K562 (cell line): ENCODE measurements around the gene PCBP4. TPM values are rescaled to one million over a fixed set of nuclear protein-coding genes. Genes with fewer than 3 reads are reported as not detected.

ENCODE experiments used
- CHD7 ChIP-seq: fragments of 200-600 bp; sonication (generic); IDR thresholded peaks from one replicate; pipeline ENCODE4 v1.6.1; 2012; ENCODE audit warnings: mild to moderate bottlenecking, low read depth, low read length, inconsistent platforms
- EHMT2 ChIP-seq: fragments of 450-650 bp; IDR thresholded peaks from 2 replicates; pipeline ENCODE4 v1.6.1; 2018; ENCODE audit warnings: antibody characterized with exemption
- HNRNPL ChIP-seq: fragments of 200-400 bp; formaldehyde crosslinking; IDR thresholded peaks from 2 replicates; pipeline ENCODE4 v1.6.1; 2017; ENCODE audit warnings: low read depth, mild to moderate bottlenecking, low read length
- NFATC3 ChIP-seq: fragments of 450-650 bp; IDR thresholded peaks from 2 replicates; pipeline ENCODE4 v1.6.1; 2017; ENCODE audit warnings: mild to moderate bottlenecking
- POLR3A ChIP-seq: IDR thresholded peaks from 2 replicates; pipeline ENCODE4 v1.6.1; 2011; ENCODE audit warnings: borderline replicate concordance, mild to moderate bottlenecking, moderate library complexity; ENCODE audit not compliant: insufficient read length, insufficient read depth; ENCODE audit errors: extremely low read depth
- POU5F1 ChIP-seq: fragments of 150-350 bp; IDR thresholded peaks from 2 replicates; pipeline ENCODE4 v1.6.1; 2014; ENCODE audit warnings: borderline replicate concordance, low read length, low read depth, mild to moderate bottlenecking; ENCODE audit not compliant: partially characterized antibody
- TAF1 ChIP-seq: IDR thresholded peaks from 2 replicates; pipeline ENCODE4 v1.6.1; 2011; ENCODE audit warnings: mild to moderate bottlenecking, low read length, moderate library complexity; ENCODE audit not compliant: insufficient read depth, control insufficient read depth, severe bottlenecking; ENCODE audit errors: extremely low read depth
- polyA plus RNA-seq, 8 experiments: library from polyadenylated mRNA; depleted of rRNA in 4 of 8; stranded (reverse) in 5 of 8; unstranded in 3 of 8; fragments of >200 nt; fragmentation: Nextera tagmentation in 2 of 8; fragmentation: Illumina TruSeq in 1 of 8; extraction: Ambion mirVana in 2 of 8; extraction: Trizol in 1 of 8; gene quantifications; 2 replicates each; pipeline versions ENCODE4 v1.2.1 to v1.2.3, GENCODE V29; 2011 to 2014; ENCODE audit warnings: inconsistent platforms in 1 of 8, missing spikeins in 1 of 8
- total RNA-seq, 7 experiments: library from RNA; depleted of rRNA in 6 of 7; stranded (reverse); fragments of >200 nt in 6 of 7; fragmentation: Illumina TruSeq in 2 of 7; extraction: Trizol in 2 of 7; gene quantifications; 2 replicates each; pipeline versions ENCODE4 v1.2.1 to v1.2.3, GENCODE V29; 2011 to 2021; ENCODE audit warnings: low replicate concordance in 1 of 7
- TF ChIP-seq, protein P1 (sequence below): fragments of 250-450 bp; sonication (Bioruptor Pico); IDR thresholded peaks from 2 replicates; pipeline ENCODE4 v1.8.0; 2022; ENCODE audit warnings: inconsistent platforms
- TF ChIP-seq, protein P2 (sequence below): fragments of 250-450 bp; sonication (Bioruptor Pico); IDR thresholded peaks from 2 replicates; pipeline ENCODE4 v1.8.0; 2022; ENCODE audit warnings: moderate library complexity, mild to moderate bottlenecking, inconsistent platforms

The PCBP4 gene
- total and polyA plus RNA-seq, 9 of the 15 experiments (the other 6 are each of a cell fraction or from before 2014, with no cell fraction given) = 0.06 to 5.8 (median 2.6) TPM

DNA sequence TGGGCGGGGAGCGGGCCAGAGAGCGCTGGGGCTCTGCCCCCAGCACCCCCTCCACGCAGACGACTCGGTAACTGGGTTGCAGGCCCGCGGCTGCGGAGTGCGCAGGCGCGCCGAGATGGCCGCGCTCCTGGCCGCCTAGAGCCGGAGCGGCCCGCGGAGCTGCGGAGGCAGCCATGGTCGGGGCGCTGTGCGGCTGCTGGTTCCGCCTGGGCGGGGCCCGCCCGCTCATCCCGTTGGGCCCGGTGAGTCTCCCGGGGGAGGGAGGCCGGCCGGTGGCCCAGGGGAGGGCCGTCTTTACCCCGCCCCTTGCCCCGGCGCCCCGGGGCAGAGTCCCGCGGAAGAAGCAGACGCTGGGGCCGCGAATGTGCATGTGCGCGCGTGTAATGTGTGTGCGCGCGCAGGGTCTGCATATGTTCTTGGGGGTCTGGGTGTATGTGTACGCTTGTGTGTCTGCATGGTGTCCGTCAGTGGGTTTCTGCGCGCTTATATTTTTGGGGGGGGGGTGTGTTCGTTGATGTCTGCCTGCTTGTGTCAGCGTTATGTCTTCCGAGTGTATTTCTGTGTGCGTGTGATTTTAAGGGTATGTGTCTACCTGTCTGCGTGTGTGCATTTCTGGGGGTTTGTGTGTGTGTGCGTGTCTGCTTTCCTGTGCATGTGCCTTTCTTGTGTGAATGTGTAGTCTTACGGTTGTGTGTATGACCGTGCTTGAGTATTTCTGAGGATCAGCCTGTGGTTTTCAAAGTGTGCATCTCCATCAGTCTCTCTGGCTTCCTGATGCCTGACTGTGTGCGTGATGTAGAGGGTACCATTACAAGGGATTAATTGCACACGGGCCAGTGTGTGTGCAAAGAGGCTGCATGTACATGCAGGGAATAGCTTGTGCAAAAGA lies 8.0 kb upstream of the PCBP4 start, which contains the start of gene ABHD14A (continued):
- TF ChIP-seq POLR3A = no peak
- TF ChIP-seq POU5F1 = no peak
- TF ChIP-seq EHMT2 = peak; percentile 19; the same call in 1 of the 2 replicates
- peak; percentile 61 for TF ChIP-seq TAF1
- no peak for TF ChIP-seq CHD7
- TF ChIP-seq, protein P1, sequence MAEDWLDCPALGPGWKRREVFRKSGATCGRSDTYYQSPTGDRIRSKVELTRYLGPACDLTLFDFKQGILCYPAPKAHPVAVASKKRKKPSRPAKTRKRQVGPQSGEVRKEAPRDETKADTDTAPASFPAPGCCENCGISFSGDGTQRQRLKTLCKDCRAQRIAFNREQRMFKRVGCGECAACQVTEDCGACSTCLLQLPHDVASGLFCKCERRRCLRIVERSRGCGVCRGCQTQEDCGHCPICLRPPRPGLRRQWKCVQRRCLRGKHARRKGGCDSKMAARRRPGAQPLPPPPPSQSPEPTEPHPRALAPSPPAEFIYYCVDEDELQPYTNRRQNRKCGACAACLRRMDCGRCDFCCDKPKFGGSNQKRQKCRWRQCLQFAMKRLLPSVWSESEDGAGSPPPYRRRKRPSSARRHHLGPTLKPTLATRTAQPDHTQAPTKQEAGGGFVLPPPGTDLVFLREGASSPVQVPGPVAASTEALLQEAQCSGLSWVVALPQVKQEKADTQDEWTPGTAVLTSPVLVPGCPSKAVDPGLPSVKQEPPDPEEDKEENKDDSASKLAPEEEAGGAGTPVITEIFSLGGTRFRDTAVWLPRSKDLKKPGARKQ (CRISPR knock-in tag) = no peak
- TF ChIP-seq, protein P2, sequence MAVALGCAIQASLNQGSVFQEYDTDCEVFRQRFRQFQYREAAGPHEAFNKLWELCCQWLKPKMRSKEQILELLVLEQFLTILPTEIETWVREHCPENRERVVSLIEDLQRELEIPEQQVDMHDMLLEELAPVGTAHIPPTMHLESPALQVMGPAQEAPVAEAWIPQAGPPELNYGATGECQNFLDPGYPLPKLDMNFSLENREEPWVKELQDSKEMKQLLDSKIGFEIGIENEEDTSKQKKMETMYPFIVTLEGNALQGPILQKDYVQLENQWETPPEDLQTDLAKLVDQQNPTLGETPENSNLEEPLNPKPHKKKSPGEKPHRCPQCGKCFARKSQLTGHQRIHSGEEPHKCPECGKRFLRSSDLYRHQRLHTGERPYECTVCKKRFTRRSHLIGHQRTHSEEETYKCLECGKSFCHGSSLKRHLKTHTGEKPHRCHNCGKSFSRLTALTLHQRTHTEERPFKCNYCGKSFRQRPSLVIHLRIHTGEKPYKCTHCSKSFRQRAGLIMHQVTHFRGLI (CRISPR knock-in tag) = no peak
- no peak for TF ChIP-seq NFATC3
- TF ChIP-seq HNRNPL = no peak
